SU-DHL-6 (cell line): ENCODE results near the gene GSTT4.
A peak's percentile ranks its signal among the peaks of the same experiment; 100 is the strongest.

Source experiments
- H2AFZ ChIP-seq: fragments of 200-600 bp; sonication (generic); 2 replicates; pipeline ENCODE4 v1.6.1; 2014; ENCODE audit warnings: low read depth, mild to moderate bottlenecking, moderate library complexity, mixed read lengths, antibody characterized with exemption, low read length; ENCODE audit not compliant: severe bottlenecking
- H3F3A ChIP-seq: fragments of 200-600 bp; shearing (Covaris generic); 2 replicates; pipeline ENCODE4 v1.6.0; 2016; ENCODE audit warnings: antibody characterized with exemption, mild to moderate bottlenecking; ENCODE audit not compliant: insufficient read depth
- H3K27ac ChIP-seq: fragments of 200-600 bp; sonication (generic); 2 replicates; pipeline ENCODE4 v1.5.1; 2016; ENCODE audit warnings: low read depth, mild to moderate bottlenecking, low read length, moderate library complexity, mixed read lengths
- H3K27me3 ChIP-seq: fragments of 200-600 bp; sonication (generic), shearing (Covaris generic); 2 replicates; pipeline ENCODE4 v1.6.0; 2014; ENCODE audit warnings: mild to moderate bottlenecking, low read length
- H3K36me3 ChIP-seq: fragments of 200-600 bp; sonication (generic); 2 replicates; pipeline ENCODE4 v1.6.1; 2014; ENCODE audit warnings: mild to moderate bottlenecking, low read length, mixed read lengths
- H3K4me2 ChIP-seq: fragments of 300-600, 200-600 bp; shearing (Covaris generic), sonication (generic); 2 replicates; pipeline ENCODE4 v1.6.0; 2014; ENCODE audit warnings: low read length, low read depth, mild to moderate bottlenecking; ENCODE audit not compliant: poor library complexity, severe bottlenecking
- H3K4me3 ChIP-seq: fragments of 200-600 bp; sonication (generic); 2 replicates; pipeline ENCODE4 v1.5.1; 2014; ENCODE audit warnings: antibody characterized with exemption, low read length, mild to moderate bottlenecking, mixed read lengths; ENCODE audit not compliant: insufficient read depth, poor library complexity, severe bottlenecking
- H3K79me2 ChIP-seq: fragments of 200-600 bp; sonication (generic); 2 replicates; pipeline ENCODE4 v1.6.1; 2014; ENCODE audit warnings: mild to moderate bottlenecking, low read length, moderate library complexity; ENCODE audit not compliant: insufficient read depth
- H3K9ac ChIP-seq: fragments of 200-600 bp; sonication (generic); 2 replicates; pipeline ENCODE4 v1.7.0; 2014; ENCODE audit warnings: mild to moderate bottlenecking, low read length
- H3K9me2 ChIP-seq: fragments of 200-600 bp; sonication (generic); replicated peaks from 2 replicates; pipeline ENCODE4 v1.6.1; 2014; ENCODE audit warnings: low read length; ENCODE audit not compliant: insufficient read depth
- H3K9me3 ChIP-seq: fragments of 200-600 bp; sonication (generic); 2 replicates; pipeline ENCODE4 v1.6.1; 2014; ENCODE audit warnings: low read length, mixed read lengths; ENCODE audit not compliant: insufficient read depth
- H4K20me1 ChIP-seq: fragments of 200-600 bp; sonication (generic); 2 replicates; pipeline ENCODE4 v1.6.1; 2014; ENCODE audit warnings: low read depth, mild to moderate bottlenecking, antibody characterized with exemption, low read length, moderate library complexity, mixed read lengths
- EZH2phosphoT487 ChIP-seq: fragments of 200-600 bp; sonication (generic), shearing (Covaris generic); conservative IDR thresholded peaks from 2 replicates; pipeline ENCODE4 v1.6.1; 2018; ENCODE audit warnings: mild to moderate bottlenecking, antibody characterized with exemption, low read length, moderate library complexity, mixed read lengths
- TF ChIP-seq, protein P1 (sequence below): fragments of 200-600 bp; sonication (generic); IDR thresholded peaks from one replicate; pipeline ENCODE4 v1.5.1; 2017; ENCODE audit warnings: antibody characterized with exemption, mild to moderate bottlenecking, low read length, moderate library complexity; ENCODE audit not compliant: insufficient read depth, poor library complexity, severe bottlenecking

Gene GSTT4

DNA sequence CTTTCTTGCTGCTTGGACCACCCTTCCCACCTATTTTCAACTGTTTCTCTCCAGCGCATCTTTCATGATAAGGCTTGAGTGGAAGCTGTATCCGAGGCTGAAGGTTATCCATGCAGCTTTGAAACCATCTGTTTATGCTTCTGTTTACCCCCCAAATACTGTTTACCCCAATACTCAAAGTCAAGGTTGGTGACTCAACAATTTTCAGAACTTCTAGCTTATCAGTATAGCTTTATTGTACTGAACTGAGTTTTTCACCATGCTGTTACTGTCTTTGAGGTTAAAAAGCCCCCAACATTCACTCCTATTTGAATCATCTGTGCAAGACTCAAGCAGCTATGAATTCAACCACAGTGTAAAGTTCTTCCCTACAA is 4.8 kb upstream of the GSTT4 start:
- Histone ChIP-seq H3K9me2 (no peaks in the 10 kb centered on the region), H3K4me2 (no peak overlapping the region), H3F3A (peaks cover 12% of the 10 kb centered on the region), H3K79me2 (peaks cover 27% of the 10 kb centered on the region), H3K4me3 (no peak overlapping the region), H3K36me3 (no peaks in the 10 kb centered on the region), H4K20me1 (no peaks in the 10 kb centered on the region), H3K9me3 (peaks cover 10% of the 10 kb centered on the region; the same call in 1 of the 2 replicates), H3K27me3 (no peaks in the 10 kb centered on the region), H2AFZ (peak overlapping the region; percentile 84), H3K9ac (no peak overlapping the region), H3K27ac (no peak overlapping the region)
- TF ChIP-seq, protein P1, sequence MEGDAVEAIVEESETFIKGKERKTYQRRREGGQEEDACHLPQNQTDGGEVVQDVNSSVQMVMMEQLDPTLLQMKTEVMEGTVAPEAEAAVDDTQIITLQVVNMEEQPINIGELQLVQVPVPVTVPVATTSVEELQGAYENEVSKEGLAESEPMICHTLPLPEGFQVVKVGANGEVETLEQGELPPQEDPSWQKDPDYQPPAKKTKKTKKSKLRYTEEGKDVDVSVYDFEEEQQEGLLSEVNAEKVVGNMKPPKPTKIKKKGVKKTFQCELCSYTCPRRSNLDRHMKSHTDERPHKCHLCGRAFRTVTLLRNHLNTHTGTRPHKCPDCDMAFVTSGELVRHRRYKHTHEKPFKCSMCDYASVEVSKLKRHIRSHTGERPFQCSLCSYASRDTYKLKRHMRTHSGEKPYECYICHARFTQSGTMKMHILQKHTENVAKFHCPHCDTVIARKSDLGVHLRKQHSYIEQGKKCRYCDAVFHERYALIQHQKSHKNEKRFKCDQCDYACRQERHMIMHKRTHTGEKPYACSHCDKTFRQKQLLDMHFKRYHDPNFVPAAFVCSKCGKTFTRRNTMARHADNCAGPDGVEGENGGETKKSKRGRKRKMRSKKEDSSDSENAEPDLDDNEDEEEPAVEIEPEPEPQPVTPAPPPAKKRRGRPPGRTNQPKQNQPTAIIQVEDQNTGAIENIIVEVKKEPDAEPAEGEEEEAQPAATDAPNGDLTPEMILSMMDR = no peak
- TF ChIP-seq EZH2phosphoT487 = no peak

DNA sequence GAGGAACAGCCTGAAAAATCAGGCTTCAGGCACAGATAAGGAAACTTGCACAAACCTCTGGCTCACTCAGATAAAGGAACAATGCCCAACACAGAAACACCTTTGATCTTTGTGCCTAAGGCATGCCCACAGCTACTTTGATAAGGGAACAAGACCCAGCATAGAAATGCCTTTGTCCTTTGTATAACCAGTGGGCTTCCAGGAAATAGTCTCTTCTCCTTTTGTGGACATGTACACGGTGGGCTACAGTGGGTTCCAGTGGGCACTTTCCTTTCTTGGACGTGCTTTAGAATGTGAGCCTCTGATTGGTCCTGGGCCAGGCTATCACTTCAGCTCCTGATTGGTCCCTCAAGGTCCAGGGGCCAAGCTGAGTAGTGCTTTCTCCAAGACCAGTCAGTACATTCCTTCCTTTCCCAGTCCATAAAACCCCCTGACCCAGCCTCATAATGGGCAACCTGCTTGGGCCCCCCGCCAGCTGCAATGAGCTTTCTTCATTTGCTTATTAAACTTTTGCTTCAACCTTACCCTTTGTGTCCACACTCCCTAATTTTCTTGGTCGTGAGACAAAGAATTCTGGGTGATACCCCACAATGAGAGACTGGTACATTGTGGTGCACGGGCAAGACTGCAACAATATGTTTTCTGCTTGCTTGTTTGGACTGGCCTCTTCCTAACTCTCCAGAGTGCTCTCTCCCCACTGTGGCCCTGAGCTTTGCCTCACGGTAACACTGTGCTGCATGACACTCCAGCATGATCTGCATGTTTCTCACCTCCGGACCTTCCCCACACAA is 4.2 kb upstream of the GSTT4 start:
- Histone ChIP-seq H4K20me1 (no peaks in the 10 kb centered on the region), H3K9me2 (no peaks in the 10 kb centered on the region), H3K9me3 (peaks cover 10% of the 10 kb centered on the region; the same call in 1 of the 2 replicates), H3K9ac (no peak overlapping the region), H3K4me2 (no peak overlapping the region), H3K36me3 (no peaks in the 10 kb centered on the region), H3K4me3 (no peak overlapping the region), H3K27me3 (no peaks in the 10 kb centered on the region), H3K27ac (no peak overlapping the region), H3K79me2 (peaks cover 21% of the 10 kb centered on the region), H3F3A (peaks cover 12% of the 10 kb centered on the region), H2AFZ (no peak overlapping the region)
- TF ChIP-seq EZH2phosphoT487 = no peak
- TF ChIP-seq, protein P1 = no peak

DNA sequence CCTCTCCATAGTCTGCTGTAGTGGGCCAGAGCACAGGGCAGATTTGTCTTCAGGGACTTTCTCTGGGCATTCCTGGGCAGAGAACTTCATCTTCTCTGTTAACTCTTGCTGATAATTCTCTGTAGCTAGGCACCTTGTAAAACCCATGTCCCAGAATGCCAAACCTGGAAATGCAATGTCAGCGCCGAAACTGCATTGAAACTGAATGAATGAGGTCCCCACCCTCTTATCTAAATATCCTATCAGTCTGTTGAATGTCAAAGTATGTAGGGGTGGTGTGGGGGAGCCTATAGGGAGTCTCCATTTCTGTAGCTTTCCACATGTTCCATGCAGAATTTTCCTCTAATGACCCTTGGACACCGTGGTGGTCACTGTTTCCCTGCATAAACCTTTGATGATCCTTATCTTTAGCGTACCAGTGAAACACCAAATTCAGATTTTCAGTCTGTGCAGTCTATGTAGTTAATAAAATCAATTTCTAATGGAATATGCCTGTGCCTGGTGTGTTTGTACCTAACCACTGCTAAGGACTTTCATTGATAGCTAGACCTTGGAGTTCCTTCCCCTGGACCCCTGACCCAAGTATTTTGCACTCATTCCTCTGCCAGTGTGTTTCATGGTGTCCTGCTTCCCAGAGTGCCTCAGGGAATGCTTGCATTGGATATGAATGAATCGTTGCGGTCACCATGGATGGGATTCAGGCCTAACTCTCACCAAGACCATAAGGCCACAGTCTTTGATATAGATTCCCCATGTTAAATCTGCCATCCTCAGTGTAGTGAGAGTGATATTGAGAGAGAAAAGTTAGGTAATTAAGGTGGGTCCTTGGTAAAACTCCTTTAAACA is 3.4 kb upstream of the GSTT4 start:
- H3K79me2 ChIP-seq = peaks cover 13% of the 10 kb centered on the region
- peaks cover 9% of the 10 kb centered on the region; the same call in 1 of the 2 replicates for H3F3A ChIP-seq
- H3K4me3 ChIP-seq = no peak overlapping the region
- H2AFZ ChIP-seq = no peak overlapping the region
- no peak overlapping the region for H3K4me2 ChIP-seq
- no peaks in the 10 kb centered on the region for H3K27me3 ChIP-seq
- peaks cover 10% of the 10 kb centered on the region; the same call in 1 of the 2 replicates for H3K9me3 ChIP-seq
- no peaks in the 10 kb centered on the region for H3K36me3 ChIP-seq
- no peaks in the 10 kb centered on the region for H3K9me2 ChIP-seq
- no peaks in the 10 kb centered on the region for H4K20me1 ChIP-seq
- TF ChIP-seq, protein P1 = no peak
- no peak for TF ChIP-seq EZH2phosphoT487
- H3K9ac ChIP-seq = no peak overlapping the region
- no peak overlapping the region for H3K27ac ChIP-seq
